Sigmoid colon (tissue), 7 donors: Measurements from ENCODE around the gene NUDT4. TPM values are rescaled to one million over a fixed set of nuclear protein-coding genes. Genes with fewer than 3 reads are reported as not detected.

Experiments used
- DNase-seq: peaks from one replicate; pipeline ENCODE4 v3.0.0-alpha.2; 2019
- H3K27ac ChIP-seq, 4 donors: fragments of 200-600 bp; sonication (generic); one replicate each; pipeline ENCODE4 v1.5.1; 2016 to 2019; ENCODE audit warnings: mild to moderate bottlenecking in 1 of 4
- H3K27me3 ChIP-seq, 3 donors: fragments of 200-600 bp; sonication (generic); one replicate each; pipeline ENCODE4 v1.5.1; 2019; ENCODE audit warnings: mild to moderate bottlenecking in 1 of 3
- H3K36me3 ChIP-seq, 4 donors: fragments of 200-600 bp; sonication (generic); one replicate each; pipeline ENCODE4 v1.5.1; 2016 to 2019
- H3K4me1 ChIP-seq, 4 donors: fragments of 200-600 bp; sonication (generic); one replicate each; pipeline ENCODE4 v1.5.1; 2017 to 2019
- H3K4me3 ChIP-seq, 4 donors: fragments of 200-600 bp; sonication (generic); one replicate each; pipeline ENCODE4 v1.5.1; 2017 to 2019; ENCODE audit warnings: mild to moderate bottlenecking in 2 of 4, moderate library complexity in 1 of 4
- H3K9me3 ChIP-seq, 4 donors: fragments of 200-600 bp in 3 of 4; sonication (generic) in 3 of 4; one replicate each; pipeline versions ENCODE4 v1.5.1 to v1.6.1; 2013 to 2019
- EP300 ChIP-seq, 4 donors: sonication (generic); formaldehyde crosslinking; IDR thresholded peaks; one replicate each; pipeline ENCODE4 v1.6.1; 2017; ENCODE audit warnings: antibody characterized with exemption in 4 of 4
- POLR2A ChIP-seq, 2 donors: fragments of 450-650 bp; IDR thresholded peaks; one replicate each; pipeline ENCODE4 v1.6.1; 2016; ENCODE audit warnings: antibody characterized with exemption in 2 of 2, mild to moderate bottlenecking in 2 of 2, moderate library complexity in 2 of 2
- POLR2AphosphoS5 ChIP-seq, 4 donors: sonication (generic); formaldehyde crosslinking; IDR thresholded peaks; one replicate each; pipeline ENCODE4 v1.6.1; 2017; ENCODE audit warnings: antibody characterized with exemption in 4 of 4
- WGBS, 2 donors: extraction: QIAGEN DNeasy Blood & Tissue Kit; methylation state at CpG; one replicate each; pipeline ENCODE4 v1.1.7; 2013; 5-methylcytosine and 5-hydroxymethylcytosine counted together
- intact Hi-C: fragments of 100-400 bp; cut with DNase I; formaldehyde crosslinking; loops from one replicate; pipeline ENCODE4 v1.15.1; 2023
- polyA plus RNA-seq, 3 donors: library from polyadenylated mRNA; stranded (reverse); fragments of 200-250 nt; gene quantifications; one replicate each; pipeline ENCODE4 v1.2.3, GENCODE V29; 2013
- total RNA-seq, 4 donors: library from RNA; depleted of rRNA; stranded (reverse); fragments of >200 nt; gene quantifications; one replicate each; pipeline ENCODE4 v1.1.0, GENCODE V29; 2016
- TF ChIP-seq, protein P1 (sequence below), 4 experiments: fragments of 450-650 bp in 3 of 4; fragments of 200-600 bp in 1 of 4; IDR thresholded peaks; one replicate each; pipeline ENCODE4 v1.5.1; 2016 to 2019; ENCODE audit warnings: antibody characterized with exemption in 4 of 4, mild to moderate bottlenecking in 3 of 4, moderate library complexity in 2 of 4
- donor health status: healthy with polysubstance abuse.
- donor health status: Bipolar disorder and iron deficiency.
- donor health status: healthy.

NUDT4 gene
- total and polyA plus RNA-seq, 7 donors: 45.7 to 83.7 (median 48.5) TPM

DNA sequence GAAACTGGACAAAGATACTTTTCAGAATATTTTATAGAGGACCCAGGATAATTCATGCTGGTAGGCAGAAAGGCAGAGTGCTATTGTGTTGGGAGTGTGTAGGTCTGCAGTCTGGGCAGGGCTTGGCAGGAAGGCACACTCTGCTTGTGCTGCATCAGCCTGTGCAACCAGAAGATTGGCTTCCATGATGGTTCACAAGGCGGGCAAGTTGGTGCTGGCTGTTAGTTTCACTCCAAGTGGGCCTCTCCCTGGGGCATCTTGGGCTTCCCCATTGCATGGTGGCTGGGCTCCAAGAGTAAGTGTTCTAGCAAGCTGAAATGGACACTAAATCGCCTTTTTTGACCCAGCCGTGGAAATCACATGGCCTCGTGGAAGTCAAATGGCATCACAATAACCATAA lies 65.9 kb downstream of the NUDT4 start:
- no peak for TF ChIP-seq EP300 (IDR thresholded peaks at IDR 0.05)
- TF ChIP-seq, protein P1, sequence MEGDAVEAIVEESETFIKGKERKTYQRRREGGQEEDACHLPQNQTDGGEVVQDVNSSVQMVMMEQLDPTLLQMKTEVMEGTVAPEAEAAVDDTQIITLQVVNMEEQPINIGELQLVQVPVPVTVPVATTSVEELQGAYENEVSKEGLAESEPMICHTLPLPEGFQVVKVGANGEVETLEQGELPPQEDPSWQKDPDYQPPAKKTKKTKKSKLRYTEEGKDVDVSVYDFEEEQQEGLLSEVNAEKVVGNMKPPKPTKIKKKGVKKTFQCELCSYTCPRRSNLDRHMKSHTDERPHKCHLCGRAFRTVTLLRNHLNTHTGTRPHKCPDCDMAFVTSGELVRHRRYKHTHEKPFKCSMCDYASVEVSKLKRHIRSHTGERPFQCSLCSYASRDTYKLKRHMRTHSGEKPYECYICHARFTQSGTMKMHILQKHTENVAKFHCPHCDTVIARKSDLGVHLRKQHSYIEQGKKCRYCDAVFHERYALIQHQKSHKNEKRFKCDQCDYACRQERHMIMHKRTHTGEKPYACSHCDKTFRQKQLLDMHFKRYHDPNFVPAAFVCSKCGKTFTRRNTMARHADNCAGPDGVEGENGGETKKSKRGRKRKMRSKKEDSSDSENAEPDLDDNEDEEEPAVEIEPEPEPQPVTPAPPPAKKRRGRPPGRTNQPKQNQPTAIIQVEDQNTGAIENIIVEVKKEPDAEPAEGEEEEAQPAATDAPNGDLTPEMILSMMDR (IDR thresholded peaks at IDR 0.05): no peak
- TF ChIP-seq POLR2AphosphoS5 (IDR thresholded peaks at IDR 0.05): no peak
- no peak for TF ChIP-seq POLR2A (IDR thresholded peaks at IDR 0.05)
- peaks cover 0 to 34% (median 24%) of the 10 kb centered on the region in 4 donors for H3K4me1 ChIP-seq
- WGBS, 2 donors: 94 to 96% methylated on average over 4 of the region's 4 CpGs
- no peak overlapping the region for H3K27ac ChIP-seq
- intact Hi-C loops: loop anchor here (10.0 kb wide), 1 partner anchor 321 kb away; no protein-coding TSS in a partner anchor
- DNase-seq: no peak
- H3K9me3 ChIP-seq: no peaks in the 10 kb centered on the region
- no peaks in the 10 kb centered on the region for H3K27me3 ChIP-seq
- no peaks in the 10 kb centered on the region for H3K36me3 ChIP-seq
- H3K4me3 ChIP-seq: no peak overlapping the region

DNA sequence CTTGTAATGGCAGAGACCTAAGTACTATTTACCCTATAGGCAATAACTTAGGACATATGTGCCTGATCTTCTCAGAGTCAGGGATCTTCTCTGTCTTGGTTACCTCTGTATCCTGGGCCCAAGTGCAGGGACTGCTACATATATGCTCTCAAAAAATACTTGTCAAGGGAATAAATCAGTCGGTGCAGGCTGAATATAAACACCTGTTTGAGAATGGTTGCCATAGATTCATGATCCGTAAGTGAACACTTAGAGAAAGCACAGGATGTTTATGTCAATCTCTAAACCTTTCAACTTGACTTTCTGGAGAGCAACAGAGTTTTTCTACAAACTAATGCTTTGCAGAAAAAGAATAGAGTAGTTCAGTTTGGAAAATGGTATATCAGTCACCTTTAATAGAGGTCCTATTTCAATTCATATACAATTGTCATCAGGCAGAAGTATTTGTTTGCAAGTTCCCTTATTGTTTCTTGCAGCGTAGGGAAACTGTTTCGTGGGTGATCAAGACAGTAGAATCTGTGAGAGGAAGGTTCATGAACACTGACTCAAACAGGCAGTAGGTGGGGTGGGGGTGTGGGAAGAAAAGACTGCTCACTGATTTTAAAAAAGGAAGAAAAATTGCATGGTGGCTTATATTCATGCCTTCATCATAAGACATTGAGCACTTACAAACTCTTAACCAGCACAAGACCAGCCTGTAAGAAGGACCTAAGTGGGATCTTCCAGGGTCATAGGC lies 70.0 kb downstream of the NUDT4 start:
- Histone ChIP-seq H3K9me3 (no peaks in the 10 kb centered on the region), H3K27me3 (no peaks in the 10 kb centered on the region), H3K4me1 (peaks cover 0 to 3% (median 2%) of the 10 kb centered on the region in 4 donors), H3K36me3 (no peaks in the 10 kb centered on the region), H3K27ac (no peak overlapping the region), H3K4me3 (no peak overlapping the region)
- DNase-seq: no peak
- WGBS, 2 donors: 55 to 83% methylated on average over 4 of the region's 4 CpGs
- TF ChIP-seq POLR2A (IDR thresholded peaks at IDR 0.05) (no peak), EP300 (IDR thresholded peaks at IDR 0.05) (no peak), POLR2AphosphoS5 (IDR thresholded peaks at IDR 0.05) (no peak)
- TF ChIP-seq, protein P1 (IDR thresholded peaks at IDR 0.05): no peak
- intact Hi-C loops: loop anchor here (10.0 kb wide), 1 partner anchor 317 kb away; no protein-coding TSS in a partner anchor

DNA sequence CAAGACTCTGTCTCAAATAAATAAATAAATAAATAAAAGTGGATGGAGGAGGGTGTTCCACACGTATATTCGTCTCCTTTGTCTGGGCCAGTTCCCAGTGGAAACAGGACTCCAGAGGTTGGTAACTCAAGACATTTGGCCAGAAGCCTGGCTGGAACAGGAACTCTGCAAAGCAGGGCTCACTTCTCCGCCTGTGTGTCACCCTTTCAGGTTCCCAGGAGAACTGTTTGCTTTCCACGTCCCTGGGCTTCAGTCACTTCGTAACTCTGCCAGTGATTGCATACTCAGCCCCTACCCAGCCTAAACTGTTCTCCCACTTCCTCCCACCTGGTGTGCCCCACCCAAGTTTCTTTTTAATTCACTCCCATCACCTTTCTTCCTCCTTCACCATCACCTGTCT lies 71.1 kb downstream of the NUDT4 start:
- H3K4me1 ChIP-seq: no peaks in the 10 kb centered on the region
- no peaks in the 10 kb centered on the region for H3K9me3 ChIP-seq
- no peak overlapping the region for H3K4me3 ChIP-seq
- H3K27me3 ChIP-seq: no peaks in the 10 kb centered on the region
- WGBS, 2 donors: 23 to 60% methylated on average over 5 of the region's 5 CpGs
- TF ChIP-seq POLR2A (IDR thresholded peaks at IDR 0.05) (no peak), EP300 (IDR thresholded peaks at IDR 0.05) (no peak), POLR2AphosphoS5 (IDR thresholded peaks at IDR 0.05) (no peak)
- TF ChIP-seq, protein P1 (IDR thresholded peaks at IDR 0.05): no peak
- DNase-seq: no peak
- H3K27ac ChIP-seq: no peak overlapping the region
- no peaks in the 10 kb centered on the region for H3K36me3 ChIP-seq
- intact Hi-C loops: loop anchor here (10.0 kb wide), 1 partner anchor 316 kb away; no protein-coding TSS in a partner anchor

DNA sequence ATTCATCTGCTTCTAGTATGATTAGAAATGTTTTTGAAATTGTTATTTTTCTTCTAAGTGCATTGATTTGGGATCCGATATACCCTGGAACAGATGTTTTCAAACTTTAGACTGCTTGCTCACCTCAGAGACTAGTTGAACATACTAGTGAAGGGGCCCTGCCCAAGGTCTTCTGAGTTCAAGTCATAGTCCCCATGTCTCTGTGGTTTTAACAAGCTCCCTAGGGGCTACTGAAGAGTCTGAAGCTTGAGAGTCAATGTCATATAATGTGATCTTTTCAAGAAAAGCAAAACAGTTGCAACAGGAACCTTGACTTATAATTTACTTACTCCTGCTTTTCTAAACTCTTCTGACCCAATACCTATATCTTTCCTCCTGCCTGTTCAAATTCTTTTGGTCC lies 71.6 kb downstream of the NUDT4 start:
- H3K4me3 ChIP-seq: no peak overlapping the region
- H3K36me3 ChIP-seq: no peaks in the 10 kb centered on the region
- no peaks in the 10 kb centered on the region for H3K4me1 ChIP-seq
- intact Hi-C loops: loop anchor here (10.0 kb wide), 1 partner anchor 316 kb away; no protein-coding TSS in a partner anchor
- no peak overlapping the region for H3K27ac ChIP-seq
- TF ChIP-seq POLR2AphosphoS5 (IDR thresholded peaks at IDR 0.05) (no peak), POLR2A (IDR thresholded peaks at IDR 0.05) (no peak), EP300 (IDR thresholded peaks at IDR 0.05) (no peak)
- TF ChIP-seq, protein P1 (IDR thresholded peaks at IDR 0.05): no peak
- H3K9me3 ChIP-seq: no peaks in the 10 kb centered on the region
- DNase-seq: no peak
- no peaks in the 10 kb centered on the region for H3K27me3 ChIP-seq
- WGBS, 2 donors: 56 to 73% methylated on average over 1 of the region's 1 CpG
